NCI-H1694 treated with DMSO at 0.1 percent for 48 hours (cell line): ENCODE results near the gene DRD2.
"Not testable (repeated sequence)": the region's sequence is repeated elsewhere in the genome, so short reads cannot be mapped to it uniquely, and the experiment has no call there.

Experiments used
- DNase-seq: peaks from one replicate; lab custom pipeline; 2025; lab: John Stamatoyannopoulos, UW

DRD2 gene

DNA sequence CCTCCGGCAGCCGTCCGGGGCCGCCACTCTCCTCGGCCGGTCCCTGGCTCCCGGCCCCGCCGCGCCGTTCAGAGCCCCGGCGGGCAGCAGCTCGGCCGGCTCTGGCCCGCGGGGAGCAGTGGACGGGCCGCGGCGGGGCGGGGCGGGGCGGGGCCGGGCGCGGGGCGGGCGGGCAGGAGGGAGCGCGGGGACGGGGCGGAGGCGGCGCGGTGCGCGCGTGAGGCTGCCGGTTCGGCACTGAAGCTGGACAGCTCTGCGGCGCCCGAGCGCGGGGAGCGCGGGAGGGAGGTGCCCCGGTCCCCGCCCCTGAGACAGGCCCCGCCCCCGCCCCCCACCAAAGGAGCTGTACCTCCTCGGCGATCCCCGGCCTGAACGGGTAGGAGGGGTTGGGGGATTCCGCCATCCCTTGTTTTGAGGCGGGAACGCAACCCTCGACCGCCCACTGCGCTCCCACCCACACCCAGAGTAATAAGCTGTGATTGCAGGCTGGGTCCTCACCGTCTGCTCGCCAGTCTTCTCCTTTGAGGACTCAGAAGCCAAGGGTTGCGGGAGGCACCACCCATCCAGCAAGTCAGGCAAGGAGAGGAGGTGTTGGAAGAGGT, at the start of gene DRD2:
Gene DRD2 (minus strand): TSS at position 239 of the 602 bp plus-strand sequence. CDS start 50,747 bp downstream, outside the sequence.
- no peak for DNase-seq

GRCh38 chr11:113523906-113524305, 48.7 kb upstream of the DRD2 start:
- not testable (repeated sequence) for DNase-seq

DNA sequence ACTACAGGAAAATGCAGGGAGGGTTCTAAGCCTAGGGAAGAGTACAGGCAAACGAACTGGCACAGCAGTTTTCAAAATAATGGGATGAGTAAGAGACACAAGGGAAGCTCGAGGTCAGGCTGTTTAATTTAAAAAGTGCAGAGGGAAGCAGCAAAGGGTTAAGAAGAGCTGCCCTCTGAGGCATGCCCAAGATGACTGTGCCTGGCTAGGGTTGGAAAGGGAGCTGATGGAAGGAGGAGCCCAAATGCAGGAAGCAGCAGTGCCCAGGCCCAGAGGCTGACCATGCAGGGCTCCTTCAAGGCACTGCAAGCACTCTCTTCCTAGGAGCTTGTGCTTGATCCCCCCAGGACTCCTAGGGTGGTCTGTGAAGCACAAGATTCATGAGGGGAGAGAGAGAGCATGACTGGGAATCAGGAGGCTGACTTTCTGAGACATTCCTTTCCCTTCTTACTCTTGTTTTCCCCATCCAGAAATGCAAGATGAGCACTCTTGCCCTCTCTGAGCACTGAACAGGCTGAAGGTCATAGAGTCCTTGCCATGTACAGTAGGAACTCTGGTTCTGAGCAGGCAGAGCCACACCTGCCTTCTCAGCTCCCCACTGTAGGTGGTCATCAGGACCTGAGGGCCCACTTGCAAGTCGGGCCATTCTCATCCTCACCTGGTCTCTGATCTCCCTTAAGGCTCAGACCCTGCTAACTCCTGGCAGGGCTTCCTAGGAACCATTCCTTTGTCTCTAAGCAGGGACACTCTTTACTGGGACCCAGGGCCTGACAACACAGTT, 46.7 kb upstream of the DRD2 start:
- no peak for DNase-seq

DNA sequence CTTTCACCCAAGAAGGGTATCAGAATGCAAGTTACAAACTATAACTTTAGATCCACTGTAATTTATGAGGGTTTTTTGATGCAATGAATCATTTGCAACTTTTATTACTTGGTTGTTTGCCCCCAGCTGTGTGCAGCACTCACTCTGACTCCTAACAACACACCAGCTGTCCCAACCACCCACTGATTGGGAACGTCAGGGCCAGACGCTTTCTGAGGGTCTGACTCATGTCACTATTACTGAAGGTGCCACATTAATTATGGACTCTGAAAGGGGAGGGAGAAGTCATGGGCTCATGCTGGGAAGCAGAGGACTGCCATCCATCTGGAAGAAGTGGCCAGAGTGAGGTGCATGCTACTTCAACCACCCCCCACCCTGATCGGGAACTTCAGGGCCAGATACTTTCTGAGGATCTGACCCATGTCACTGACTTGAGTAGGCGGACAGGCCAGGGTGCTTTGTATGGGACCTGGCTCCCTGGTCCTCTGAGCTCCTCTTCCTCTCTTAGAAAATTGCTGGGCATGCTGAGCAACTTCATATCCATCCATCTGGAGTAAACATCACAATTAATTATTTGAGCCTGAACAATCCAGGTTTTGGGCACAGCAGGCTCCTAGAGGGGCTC, 44.9 kb upstream of the DRD2 start:
- peak; percentile 16 for DNase-seq

DNA sequence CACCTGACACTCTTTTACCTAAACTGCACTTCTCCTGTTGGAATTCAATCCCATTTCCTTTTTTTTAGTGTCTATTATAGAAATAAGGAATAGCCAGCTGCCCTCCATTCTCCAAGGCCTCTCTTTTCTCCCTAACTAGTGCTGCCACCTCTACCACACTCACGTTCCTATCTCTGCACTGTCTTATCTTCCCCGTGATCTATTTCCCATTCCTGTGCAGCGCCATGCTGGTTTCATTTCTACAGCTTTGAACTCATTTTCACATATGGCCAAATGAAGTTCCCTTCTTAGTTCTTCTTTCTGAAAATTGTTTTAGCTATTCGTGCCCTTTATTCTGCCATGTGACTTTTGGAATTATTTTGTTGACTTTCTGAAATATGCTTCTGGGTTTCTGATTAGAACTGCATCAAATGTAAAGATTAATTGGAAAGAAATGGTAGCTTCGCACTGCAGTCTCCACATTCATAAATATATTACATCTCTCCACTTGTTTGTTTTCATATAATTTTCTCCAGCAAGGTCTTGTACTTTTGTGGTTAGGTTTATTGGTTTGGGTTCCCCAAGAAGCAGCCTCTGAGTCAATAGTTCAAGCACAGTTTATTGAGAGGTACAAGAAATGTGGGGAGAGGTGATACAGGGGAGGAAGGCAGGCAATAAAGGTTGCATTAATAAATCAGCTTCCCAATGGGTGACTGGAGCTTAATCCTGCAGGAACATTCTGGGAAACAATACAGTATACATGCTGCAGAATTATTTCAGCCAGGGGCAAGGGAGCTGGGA, 43.7 kb upstream of the DRD2 start:
- no peak for DNase-seq

- DNase-seq, result no peak
Measured at GRCh38 chr11:113517361-113517760, 42.2 kb upstream of the DRD2 start.

DNA sequence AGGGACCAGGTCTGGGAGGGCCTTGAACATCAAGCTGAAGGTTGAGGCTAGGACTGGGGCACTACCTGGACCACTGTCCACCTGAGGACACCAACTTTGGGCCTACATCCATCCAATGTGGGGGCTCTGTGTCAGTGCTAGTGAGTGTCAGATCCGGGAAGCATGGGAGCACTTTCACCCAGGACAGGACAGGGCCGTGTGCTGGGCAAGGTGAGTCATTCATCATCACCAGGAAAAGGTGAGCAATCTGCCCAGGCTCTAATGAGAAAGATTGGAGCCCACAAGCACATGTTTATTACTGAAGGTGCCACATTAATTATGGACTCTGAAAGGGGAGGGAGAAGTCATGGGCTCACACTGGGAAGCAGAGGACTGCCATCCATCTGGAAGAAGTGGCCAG, 39.7 kb upstream of the DRD2 start:
- DNase-seq, result no peak

DNA sequence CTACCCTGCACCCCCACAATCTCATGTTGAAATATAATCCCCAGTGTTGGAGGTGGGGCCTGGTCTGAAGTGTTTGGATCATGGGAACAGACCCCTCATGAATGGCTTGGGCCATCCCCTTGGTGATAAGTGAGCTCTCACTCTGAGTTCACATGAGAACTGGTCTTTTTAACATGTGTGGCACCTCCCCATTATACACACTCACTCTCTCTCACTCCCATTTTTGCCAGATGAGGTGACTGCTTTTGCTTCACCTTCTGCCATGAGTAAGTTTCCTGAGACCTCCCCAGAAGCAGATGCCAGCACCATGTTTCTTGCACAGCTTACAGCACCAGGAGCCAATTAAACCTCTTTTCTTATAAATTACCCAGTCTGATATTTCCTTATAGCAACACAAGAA, 32.1 kb upstream of the DRD2 start:
- no peak for DNase-seq

GRCh38 chr11:113506893-113507292, 31.7 kb upstream of the DRD2 start:
- DNase-seq, result no peak

DNA sequence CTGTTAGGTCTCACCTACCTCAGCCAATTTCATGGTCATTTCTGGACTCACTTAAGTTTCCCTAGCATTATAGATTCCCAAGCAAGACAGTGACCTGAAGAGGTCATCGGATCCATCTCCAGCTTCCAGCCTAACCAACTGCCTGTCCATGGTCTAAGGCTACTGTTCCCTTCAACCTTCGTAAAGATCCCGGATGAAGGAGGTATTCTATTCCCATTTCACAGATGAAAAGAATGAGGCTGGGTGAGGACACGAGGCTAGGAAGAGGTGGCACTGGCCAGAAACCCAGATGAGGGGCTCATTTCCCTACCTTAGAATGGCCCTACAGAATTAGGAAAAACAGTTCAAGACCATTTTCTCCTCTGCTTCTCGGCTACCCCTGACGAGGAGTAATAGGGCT, 31.3 kb upstream of the DRD2 start:
- no peak for DNase-seq

GRCh38 chr11:113505541-113506375, 30.6 kb upstream of the DRD2 start:
- no peak for DNase-seq

DNA sequence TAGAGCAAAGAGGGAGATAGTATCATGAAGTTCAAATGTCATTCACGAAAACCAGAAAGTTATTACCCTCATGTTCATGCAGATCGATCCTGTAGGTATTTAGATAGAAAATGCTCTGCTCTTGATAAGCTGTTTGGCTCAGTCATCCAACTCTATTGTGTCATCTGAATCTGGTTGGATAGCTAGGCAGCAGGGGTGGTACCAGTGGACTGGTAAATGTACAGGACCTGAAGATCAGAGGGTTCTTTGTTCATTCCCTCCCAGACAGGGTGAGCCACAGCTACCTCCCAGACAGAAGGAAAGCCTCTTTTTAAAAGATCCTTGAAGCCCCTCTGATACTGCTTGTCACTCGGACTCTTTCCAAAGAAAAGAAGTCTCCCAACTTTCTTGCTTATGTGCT, 29.8 kb upstream of the DRD2 start:
- no peak for DNase-seq

DNA sequence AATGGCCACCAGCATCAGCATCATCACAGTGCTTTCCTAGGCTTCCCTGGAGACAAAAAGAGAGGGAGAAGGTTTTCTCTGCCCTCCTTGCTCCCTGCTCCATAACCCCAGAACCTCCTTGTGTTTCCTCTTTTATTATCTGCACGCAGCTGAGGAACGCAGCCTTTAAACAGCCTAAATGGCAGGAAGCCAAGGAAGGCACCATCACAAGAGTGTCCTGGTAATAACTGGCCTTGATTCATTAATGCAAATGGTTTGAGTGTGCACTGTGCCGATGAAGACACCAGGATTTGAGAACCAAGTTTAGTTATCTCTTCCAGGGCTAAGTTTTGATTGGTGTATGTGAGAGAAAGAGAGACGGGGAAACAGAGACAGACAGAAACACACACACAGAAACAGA, 29.4 kb upstream of the DRD2 start:
- DNase-seq, result no peak

DNA sequence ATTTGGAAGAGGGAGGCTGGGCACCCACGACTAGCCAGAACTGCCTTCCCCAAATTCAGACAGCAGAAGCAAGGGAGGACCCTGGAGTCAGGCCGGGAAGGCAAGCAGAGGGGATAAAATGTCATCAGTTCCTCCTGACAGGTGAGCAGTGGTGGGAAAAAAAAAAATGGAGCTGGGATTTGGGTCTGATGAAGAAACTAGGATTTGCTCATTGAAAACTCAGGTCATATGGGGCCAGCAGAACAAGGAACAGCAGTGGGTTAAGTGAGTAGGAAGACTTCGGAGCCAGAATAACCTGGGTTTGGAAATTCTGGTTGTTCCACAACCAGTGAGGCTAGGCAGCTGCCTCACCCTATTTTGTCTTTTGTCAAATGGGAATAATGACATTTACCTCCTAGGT, 28.9 kb upstream of the DRD2 start:
- DNase-seq, result no peak

- DNase-seq, result no peak
Measured at GRCh38 chr11:113497066-113497910, 22.1 kb upstream of the DRD2 start.

GRCh38 chr11:113496026-113496651, 20.9 kb upstream of the DRD2 start:
- no peak for DNase-seq

DNA sequence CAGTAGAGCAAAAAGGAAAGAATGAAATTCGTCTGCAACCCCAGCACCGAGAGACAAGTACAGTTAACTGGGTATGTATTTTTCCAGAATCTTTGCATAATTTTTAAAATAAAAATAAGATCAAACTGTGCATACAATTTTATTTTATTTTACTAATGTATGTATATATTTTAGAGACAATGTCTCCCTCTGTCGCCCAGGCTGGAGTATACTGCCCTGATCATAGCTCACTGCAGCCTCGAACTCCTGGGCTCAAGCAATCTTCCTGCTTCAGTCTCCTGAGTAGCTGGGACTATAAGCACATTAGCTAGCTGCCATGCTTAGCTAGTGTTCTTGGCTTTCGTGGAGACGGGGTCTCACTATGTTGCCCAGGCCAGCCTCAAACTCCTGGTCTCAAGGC, 18.8 kb upstream of the DRD2 start:
- DNase-seq, result no peak

DNA sequence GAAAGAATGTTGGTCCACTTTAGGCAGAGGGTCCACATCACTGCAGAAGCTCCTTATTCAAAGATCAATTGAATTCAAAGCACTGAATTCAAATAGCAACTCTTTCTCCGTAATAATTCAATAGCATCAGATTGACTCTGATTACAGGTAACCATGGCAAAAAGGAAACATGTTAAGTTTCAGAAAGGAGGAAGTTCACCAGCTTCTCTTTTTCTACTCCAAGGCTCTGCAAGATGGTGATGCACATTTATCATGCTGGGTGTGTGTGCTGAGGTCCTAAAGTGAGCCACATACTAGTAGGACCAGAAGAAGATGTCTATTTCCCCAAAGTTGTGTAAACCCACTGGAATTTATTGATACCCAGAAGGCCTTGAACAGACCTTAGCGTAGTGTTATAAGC, 18.0 kb upstream of the DRD2 start:
- DNase-seq, result no peak

DNA sequence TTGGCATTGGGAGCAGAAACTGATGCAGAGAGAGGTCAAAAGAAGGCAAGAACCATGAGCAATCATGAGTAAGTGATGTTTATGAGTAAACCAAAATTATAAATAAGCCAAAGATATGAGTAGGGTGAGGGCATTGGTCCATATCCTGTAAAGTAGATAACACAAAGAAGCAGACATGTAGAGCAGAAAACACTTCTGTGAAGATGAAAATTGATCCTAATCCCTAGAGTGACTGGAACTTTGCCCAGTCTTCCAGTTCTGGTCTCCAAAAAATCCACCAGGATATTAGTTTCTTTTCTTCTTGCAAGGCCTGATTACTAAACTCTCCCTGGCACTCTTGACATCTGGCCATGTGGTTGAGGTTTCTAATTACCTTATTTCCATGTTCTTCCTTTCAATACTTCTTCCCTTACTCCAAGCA, 13.7 kb upstream of the DRD2 start:
- DNase-seq, result no peak

- no peak for DNase-seq
Measured at GRCh38 chr11:113487622-113488021, 12.4 kb upstream of the DRD2 start.
